ENCODE measurements around the gene CYTH4. TPM values are rescaled to one million over a fixed set of nuclear protein-coding genes. Genes with fewer than 3 reads are reported as not detected.

Gene CYTH4
- total and polyA plus RNA-seq, 2 of the 8 experiments (the other 6 are each of a cell fraction or from before 2014, with no cell fraction given): 0.09 TPM; not detected in 1

DNA sequence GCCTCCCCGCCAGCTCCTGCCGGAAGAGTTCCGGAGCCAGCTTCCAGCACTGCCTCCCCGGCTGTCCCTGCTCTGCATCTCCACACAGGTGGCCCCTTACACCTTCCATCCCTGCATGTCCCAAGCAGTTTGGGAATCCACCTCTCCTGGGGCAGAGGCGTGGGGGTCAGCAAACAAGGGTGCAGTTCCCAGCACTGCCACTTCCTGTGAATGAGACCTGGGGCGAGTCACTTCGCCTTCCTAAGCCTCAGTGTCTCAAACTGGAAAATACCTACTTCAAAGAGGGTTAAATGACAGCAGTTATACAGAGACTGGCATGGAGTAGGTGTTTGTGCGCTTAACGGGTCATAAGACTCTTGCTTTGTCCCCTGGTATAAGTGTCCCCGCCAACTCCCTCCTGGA is 5.2 kb downstream of the CYTH4 start:
- no peak for DNase-seq (ENCODE audit: low read depth in 1 of 2, low spot score in 2 of 2)
- no peaks in the 10 kb centered on the region for H4K20me1 ChIP-seq (replicated peaks in 1 of 2; ENCODE audit: control insufficient read depth in 1 of 2, insufficient read depth in 2 of 2, low read length in 2 of 2)
- H3K23me2 ChIP-seq (ENCODE audit: low read depth, low read length): no peaks in the 10 kb centered on the region
- H2BK120ac ChIP-seq (replicated peaks; ENCODE audit: low read depth, low read length): no peak overlapping the region
- peaks cover 0 to 5% of the 10 kb centered on the region in 2 experiments; a peak in 2 of 4 replicates for H3K9me3 ChIP-seq (ENCODE audit: insufficient read depth in 2 of 2, low read depth in 1 of 2, low read length in 1 of 2)
- no peak overlapping the region; the same call in 1 of the 2 replicates for H2BK15ac ChIP-seq (ENCODE audit: low read length)
- no peak for TF ChIP-seq BRCA1 (IDR thresholded peaks at IDR 0.05; ENCODE audit: low read depth, low read length)
- no peak for TF ChIP-seq CEBPB (IDR thresholded peaks at IDR 0.05; ENCODE audit: low read depth, low read length)
- no peak for TF ChIP-seq RXRA (IDR thresholded peaks at IDR 0.05; ENCODE audit: insufficient read depth, low read depth, low read length)
- TF ChIP-seq BACH1 (IDR thresholded peaks at IDR 0.05; ENCODE audit: low read length): no peak
- TF ChIP-seq SIN3A (conservative IDR thresholded peaks at IDR 0.05 in 1 of 2, IDR thresholded peaks at IDR 0.05 in 1 of 2; ENCODE audit: low read depth in 1 of 2, low read length in 2 of 2): no peak
- peak in 1 of 3 experiments; percentile 5; a peak in 1 of 4 replicates for TF ChIP-seq CTCF (IDR thresholded peaks at IDR 0.05; ENCODE audit: control extremely low read depth in 1 of 3, insufficient read depth in 1 of 3, low read depth in 1 of 3, low read length in 3 of 3)
- TF ChIP-seq SRF (IDR thresholded peaks at IDR 0.05; ENCODE audit: low read depth, low read length): no peak
- TF ChIP-seq POLR2AphosphoS5 (IDR thresholded peaks at IDR 0.05; ENCODE audit: low read depth, low read length): no peak
- no peak for TF ChIP-seq MAX (IDR thresholded peaks at IDR 0.05)
- H2BK12ac ChIP-seq (ENCODE audit: low read depth, low read length): no peak overlapping the region
- H3K23ac ChIP-seq (ENCODE audit: insufficient read length): no peak overlapping the region
- no peak for FAIRE-seq
- no peaks in the 10 kb centered on the region for H3K36me3 ChIP-seq (ENCODE audit: control insufficient read depth in 2 of 4, insufficient read depth in 4 of 4, low read length in 3 of 4)
- no peaks in the 10 kb centered on the region for H3K79me1 ChIP-seq (ENCODE audit: low read depth, low read length)
- no peak overlapping the region for H3K14ac ChIP-seq (ENCODE audit: insufficient read length)
- no peak overlapping the region for H2AK5ac ChIP-seq (ENCODE audit: low read depth, low read length)
- no peak overlapping the region for H3K18ac ChIP-seq (ENCODE audit: extremely low read depth, low read length)
- CTCF ChIA-PET (ENCODE audit: partially characterized antibody): interaction anchor here (0.8 to 2.1 kb wide), 5 partner anchors 9 to 170 kb away, joined by 3 to 6 read pairs (median 3); no protein-coding TSS in a partner anchor
- H4K8ac ChIP-seq (ENCODE audit: extremely low read depth, insufficient read depth, low read length): peak overlapping the region; percentile 38; the same call in 1 of the 2 replicates
- no peak overlapping the region for H3K56ac ChIP-seq (replicated peaks; ENCODE audit: insufficient read length, low read depth, low read length)
- H3K4me2 ChIP-seq (ENCODE audit: insufficient read depth in 1 of 2, low read depth in 2 of 2, low read length in 2 of 2): no peak overlapping the region
- H3K4ac ChIP-seq (replicated peaks; ENCODE audit: insufficient read length, low read depth, low read length): no peak overlapping the region
- H3K79me2 ChIP-seq (ENCODE audit: control insufficient read depth in 1 of 2, insufficient read depth in 2 of 2, low read length in 2 of 2): no peaks in the 10 kb centered on the region
- no peak overlapping the region for H2AFZ ChIP-seq (ENCODE audit: low read length)
- POLR2A ChIA-PET (ENCODE audit: partially characterized antibody): no interaction called here
- no peak overlapping the region for H2BK20ac ChIP-seq (ENCODE audit: low read length)
- no peak overlapping the region for H4K5ac ChIP-seq (ENCODE audit: insufficient read length, low read depth, low read length)
- no peak overlapping the region for H3K4me3 ChIP-seq (ENCODE audit: extremely low read depth in 1 of 4, insufficient read depth in 2 of 4, low read depth in 3 of 4, low read length in 4 of 4)
- H4K91ac ChIP-seq (replicated peaks; ENCODE audit: insufficient read length, low read length): no peak overlapping the region
- no peak overlapping the region for H3K9ac ChIP-seq (replicated peaks in 1 of 4; ENCODE audit: extremely low read depth in 1 of 4, low read depth in 3 of 4, low read length in 3 of 4)
- H3K27me3 ChIP-seq (replicated peaks in 1 of 4; ENCODE audit: control insufficient read depth in 3 of 4, extremely low read depth in 1 of 4, insufficient read depth in 3 of 4, low read length in 3 of 4): no peaks in the 10 kb centered on the region; a peak in 3 of 7 replicates
- 88% methylated on average over 10 of the region's 10 CpGs; no CpG with 5 or more reads in 1 of the 2 experiments for WGBS, 2 experiments (ENCODE audit: extremely low coverage in 1 of 2, insufficient coverage in 1 of 2, insufficient read length in 1 of 2, insufficient replicate concordance in 2 of 2, low coverage in 1 of 2, low lambda C conversion rate in 2 of 2, missing lambda C conversion rate in 1 of 2)
- H3K4me1 ChIP-seq (replicated peaks in 1 of 4; ENCODE audit: control insufficient read depth in 3 of 4, insufficient read depth in 4 of 4, low read length in 3 of 4): peaks cover 0 to 15% (median 3%) of the 10 kb centered on the region in 4 experiments; a peak in 4 of 7 replicates
- H2BK5ac ChIP-seq (ENCODE audit: low read depth, low read length): no peak overlapping the region
- H3K27ac ChIP-seq (ENCODE audit: low read depth, low read length): no peak overlapping the region

All from H1 (cell line).